Stimulated activated CD4-positive, alpha-beta T cell treated with anti-CD3 and anti-CD28 coated beads, Interleukin-4, amount 100 ng/mL, for 48 hours (primary cell): ENCODE measurements around the gene ME2.
"Not testable (repeated sequence)": the region's sequence is repeated elsewhere in the genome, so short reads cannot be mapped to it uniquely, and the experiment has no call there.

ENCODE experiments used
- DNase-seq, 2 donors: peaks; one replicate each; pipeline ENCODE4 v3.0.0-alpha.2; 2020; ENCODE audit warnings: low read depth in 2 of 2

Gene ME2

GRCh38 chr18:50861617-50862016, 17.3 kb upstream of the ME2 start:
- no peak for DNase-seq

DNA sequence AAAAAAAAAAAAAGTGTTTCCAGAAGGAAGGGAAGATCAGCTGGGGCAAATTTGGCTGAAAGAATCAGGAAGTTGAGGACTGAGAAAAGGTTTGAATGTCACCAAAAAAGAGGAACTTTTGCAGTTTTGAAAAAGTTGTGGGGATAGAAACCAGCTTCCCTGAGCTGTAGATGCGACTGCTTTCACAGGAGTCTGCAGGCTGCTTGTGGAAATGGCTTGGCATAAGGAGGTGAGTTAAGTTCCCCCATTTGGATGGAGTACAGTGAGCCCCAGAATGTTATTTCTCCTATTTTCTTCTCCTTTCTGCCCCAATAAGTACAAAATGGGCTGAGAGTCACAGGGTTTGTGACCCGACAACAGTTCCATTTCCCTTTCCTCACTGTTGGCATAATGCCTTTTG, 16.5 kb upstream of the ME2 start:
- no peak for DNase-seq

DNA sequence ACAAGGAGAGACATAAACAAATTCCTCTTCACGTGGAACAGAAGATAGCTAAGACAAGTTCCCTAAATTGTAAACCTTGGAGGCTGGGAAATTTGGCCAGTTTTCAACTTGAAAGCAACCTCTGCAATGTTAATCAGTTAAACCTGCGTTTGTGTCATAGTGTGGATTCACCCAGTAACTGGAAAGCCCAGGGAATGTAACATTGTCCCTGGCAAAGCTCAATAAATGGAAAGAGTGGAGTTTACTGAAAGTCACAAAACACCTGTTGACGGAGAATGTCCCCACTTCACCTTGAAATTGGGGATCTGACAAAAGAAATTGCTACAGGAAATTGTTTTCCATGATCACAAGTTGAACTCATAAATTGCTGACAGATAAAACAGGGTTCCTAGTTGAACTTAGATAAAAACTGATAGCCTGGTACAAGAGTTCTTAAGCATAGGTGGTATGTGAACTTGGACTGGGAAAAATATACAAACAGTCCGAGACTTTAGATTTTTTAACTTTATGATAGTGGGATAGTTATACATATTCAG, 15.0 kb upstream of the ME2 start:
- DNase-seq = no peak

GRCh38 chr18:50866765-50867164, 12.2 kb upstream of the ME2 start:
- DNase-seq = no peak

DNA sequence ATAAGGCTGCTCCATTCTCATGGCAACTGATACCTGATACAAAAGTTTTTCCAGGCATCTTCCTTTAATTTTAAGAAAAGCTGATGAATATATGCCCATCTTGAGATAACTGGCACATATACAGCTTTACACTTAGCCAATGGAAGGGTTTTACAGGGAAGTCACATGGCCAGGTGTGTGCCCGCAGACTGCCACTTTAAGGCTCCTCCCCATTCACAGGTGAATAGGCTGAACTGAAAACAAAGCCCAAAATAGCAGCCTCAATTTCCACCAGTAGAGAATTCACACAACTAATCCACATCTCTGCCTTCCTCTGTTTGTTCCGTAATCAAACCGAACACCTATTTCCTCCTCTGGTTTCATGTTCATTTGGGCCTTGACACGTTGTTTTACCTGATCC, 9.8 kb upstream of the ME2 start:
- no peak for DNase-seq

- DNase-seq = no peak
Measured at GRCh38 chr18:50870138-50870845, 8.6 kb upstream of the ME2 start.

DNA sequence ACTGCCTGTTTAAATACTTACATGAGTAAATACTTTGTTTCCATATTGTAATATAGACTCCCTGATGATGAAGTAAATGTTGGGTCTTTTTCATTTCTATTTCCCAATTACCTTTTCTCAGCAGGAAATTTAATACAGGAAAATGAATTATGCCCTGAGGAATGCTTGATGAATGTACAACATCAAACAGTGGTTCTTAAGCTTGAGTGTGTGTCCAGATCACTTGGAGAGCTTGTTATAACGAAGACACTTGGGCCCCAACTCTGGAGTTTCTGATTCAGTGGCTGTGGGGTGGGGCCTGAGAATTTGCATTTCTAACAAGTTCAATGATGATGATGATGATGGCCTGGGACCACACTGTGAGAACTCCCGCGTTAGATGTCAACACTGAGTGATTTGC, 7.1 kb upstream of the ME2 start:
- no peak for DNase-seq

DNA sequence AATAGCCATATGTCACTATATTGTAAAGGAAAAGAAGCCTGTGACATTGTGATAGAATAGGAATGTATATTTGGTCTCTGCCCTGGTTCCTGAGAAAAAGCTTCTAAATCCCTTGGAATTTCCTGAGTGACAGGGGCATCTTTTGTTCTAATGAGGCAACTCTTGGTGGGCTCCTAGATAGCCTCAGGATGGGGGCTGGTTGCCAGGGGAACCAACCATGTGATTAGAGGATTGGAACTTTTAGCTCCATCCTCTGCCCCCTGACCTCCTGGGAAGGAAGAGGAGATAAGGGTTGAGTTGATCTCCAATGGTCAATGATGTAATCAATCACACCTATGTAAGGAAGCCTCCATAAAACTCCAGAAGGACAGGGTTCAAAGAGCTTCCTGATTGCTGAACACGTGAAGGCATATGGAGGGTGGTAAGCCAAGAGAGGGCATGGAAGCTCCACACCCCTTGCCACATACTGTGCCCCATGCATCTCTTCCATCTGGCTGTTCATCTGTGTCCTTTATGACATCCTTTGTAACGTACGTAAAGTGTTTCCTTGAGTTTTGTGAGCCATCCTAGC, 2.9 kb upstream of the ME2 start:
- DNase-seq = no peak

- no peak for DNase-seq
Measured at GRCh38 chr18:50877545-50878265, 1.2 kb upstream of the ME2 start.

DNA sequence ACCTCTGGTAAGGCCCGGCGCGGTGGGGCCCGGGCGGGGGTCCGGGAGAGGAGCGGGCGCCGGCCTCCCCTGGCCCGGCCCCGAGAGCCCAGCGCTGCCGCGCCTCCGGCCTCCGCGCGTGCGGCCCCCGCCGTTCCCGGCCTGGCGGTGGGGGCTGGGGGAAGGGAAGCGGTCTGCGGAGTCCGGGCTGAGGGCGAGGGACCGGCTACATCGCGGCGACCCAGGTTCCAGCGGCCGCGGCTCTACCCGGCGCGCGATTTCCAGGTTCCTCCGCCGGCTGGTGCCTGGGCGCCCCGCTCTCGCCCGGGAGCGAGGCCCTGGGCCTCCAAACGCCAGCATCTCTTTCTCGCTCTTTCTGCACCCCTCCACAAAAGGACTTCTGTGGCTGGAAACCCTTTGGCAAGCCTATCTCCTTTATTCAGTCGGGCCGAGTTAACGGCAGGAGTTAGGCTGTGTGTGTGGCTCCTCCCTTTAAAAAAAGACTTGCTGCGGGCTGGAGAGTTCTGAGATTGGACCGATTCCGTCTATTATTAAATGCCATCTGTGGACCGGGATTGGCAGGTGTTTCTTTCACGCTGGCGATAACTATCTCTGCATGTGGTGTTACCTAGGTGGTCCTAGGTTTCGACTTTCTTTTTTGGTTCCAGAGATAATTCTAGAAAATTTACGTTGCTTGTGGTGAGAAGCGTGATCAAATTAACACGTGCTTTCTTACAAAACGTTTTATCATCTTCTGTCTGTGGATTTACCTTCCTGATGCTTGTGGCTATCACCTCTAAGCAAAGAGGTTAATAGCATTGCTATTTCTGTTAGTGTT, 592 bp downstream of the ME2 start:
- peak in 1 of 2 donors; percentile 24 for DNase-seq

GRCh38 chr18:50880119-50880465, 1.2 kb downstream of the ME2 start:
- DNase-seq = no peak

- DNase-seq = not testable (repeated sequence)
Measured at GRCh38 chr18:50880944-50881343, 2.0 kb downstream of the ME2 start.

DNA sequence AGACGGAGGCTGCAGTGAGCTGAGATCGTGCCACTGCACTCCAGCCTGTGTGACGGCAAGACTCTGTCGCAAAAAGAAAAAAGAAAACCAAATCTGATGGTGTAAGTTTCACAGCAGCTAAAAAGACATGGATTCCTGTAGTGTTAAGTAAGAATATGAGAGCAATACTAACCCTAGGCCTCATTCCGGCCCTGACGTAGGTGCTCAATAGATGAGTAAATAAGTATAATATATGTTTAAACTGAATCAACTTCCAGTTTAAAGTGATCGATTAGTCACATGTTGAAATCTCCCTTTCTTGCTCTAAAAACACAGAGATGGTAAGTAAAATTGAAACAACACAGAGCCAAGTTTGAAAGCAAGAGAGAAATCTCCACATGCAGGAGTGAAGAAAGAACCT, 8.0 kb downstream of the ME2 start:
- no peak for DNase-seq

DNA sequence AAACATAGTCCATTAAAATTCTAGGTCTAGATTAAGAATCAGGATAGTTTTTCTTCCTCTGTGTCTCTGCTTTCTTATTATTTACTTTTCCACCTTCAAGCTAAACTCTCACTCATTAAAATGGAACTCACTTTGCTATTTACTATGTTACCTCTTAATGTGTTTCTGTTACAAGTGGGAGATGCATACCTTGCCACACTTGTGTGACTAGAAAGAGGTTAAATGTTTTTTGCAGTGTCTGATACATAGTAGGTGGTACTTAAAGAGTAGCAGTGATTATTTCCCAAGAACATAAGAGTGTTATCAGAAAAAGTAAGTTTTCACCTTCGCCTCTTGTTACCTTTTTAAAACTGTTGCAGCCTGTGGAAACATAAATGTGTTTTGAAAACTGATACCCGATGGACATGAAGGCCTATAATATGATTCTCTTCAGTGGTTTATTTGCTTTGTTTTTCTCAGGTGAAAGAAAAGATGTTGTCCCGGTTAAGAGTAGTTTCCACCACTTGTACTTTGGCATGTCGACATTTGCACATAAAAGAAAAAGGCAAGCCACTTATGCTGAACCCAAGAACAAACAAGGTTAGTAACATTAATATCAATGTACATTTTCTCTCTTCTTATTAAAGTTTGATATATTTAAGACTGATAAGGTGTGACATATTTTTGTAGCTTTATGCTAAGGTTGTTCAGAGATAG, 16.6 kb downstream of the ME2 start:
- no peak for DNase-seq

DNA sequence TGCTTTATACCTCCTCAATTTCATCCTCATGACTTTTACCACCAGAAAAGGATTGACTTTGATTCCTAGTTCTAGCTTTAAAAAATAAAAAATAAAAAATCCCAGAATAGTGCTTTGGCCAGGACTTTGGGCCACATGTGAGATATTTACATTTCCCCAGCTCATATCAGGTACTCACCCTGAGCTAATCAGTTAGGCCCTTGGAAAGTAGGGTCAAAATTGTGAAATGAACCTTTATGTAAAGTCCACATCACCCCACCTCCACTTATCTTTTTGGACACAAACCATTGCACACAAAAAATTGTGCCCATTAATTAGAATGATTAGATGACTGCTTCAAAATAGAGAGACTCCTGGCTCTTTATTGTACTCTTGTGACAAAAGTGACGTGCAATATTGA, 17.2 kb downstream of the ME2 start:
- no peak for DNase-seq

DNA sequence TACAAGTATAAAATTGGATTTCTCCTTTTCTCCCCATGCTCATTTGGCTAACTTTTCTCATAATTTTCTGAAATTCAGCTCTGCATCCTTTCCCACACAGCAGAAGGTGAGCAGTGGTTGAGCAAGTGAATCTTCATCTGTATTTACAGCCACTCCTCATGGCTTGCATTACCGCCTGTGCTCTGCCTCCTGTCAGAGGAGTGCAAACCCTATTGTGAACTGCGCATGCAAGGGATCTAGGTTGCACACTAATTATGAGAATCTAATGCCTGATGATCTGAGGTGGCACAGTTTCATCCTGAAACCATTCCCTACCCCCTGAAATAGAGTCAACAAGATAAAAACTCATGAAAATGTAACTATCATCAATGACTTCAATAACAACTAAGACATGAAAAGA, 20.0 kb downstream of the ME2 start:
- DNase-seq = no peak

- no peak for DNase-seq
Measured at GRCh38 chr18:50902797-50903196, 23.9 kb downstream of the ME2 start.

DNA sequence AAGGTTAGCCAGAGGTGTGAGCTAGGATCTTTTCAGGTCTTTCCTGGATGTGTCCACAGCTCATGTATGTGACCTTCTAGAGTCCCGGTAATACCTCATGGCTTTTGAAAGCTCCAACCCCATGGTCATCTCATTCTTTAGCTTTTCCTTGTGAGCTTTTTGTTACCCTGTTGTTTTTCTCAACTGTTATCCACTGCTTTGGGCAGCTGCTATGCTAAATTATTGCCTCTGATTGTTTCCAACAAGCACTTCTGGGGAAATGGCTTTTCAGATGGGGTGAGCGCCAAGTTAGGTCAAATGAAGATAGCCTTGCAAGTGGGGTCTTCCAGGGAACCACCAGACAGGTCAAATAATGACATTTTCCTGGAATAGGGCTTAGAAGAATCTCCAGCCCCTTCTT, 27.9 kb downstream of the ME2 start:
- DNase-seq = no peak

DNA sequence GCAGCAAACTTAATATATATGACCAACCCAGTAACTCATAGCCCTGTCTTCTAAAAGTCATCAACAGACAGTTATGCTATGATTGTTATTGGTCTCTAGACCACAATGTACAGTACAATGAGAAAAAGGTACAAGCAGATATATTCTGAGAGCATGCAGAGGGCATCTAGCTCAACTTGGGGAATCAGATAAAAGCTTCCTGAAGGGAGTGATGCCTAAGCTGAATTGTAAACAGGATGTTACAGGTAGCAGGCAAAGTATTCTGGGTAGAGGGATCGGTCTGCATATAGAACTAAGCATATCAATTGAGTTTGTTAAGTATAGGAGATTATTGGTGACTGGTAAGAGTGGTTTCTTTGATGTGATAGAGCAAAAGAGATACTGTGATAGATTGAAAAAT, 30.3 kb downstream of the ME2 start:
- no peak for DNase-seq

- no peak for DNase-seq
Measured at GRCh38 chr18:50911006-50911405, 32.1 kb downstream of the ME2 start.

DNA sequence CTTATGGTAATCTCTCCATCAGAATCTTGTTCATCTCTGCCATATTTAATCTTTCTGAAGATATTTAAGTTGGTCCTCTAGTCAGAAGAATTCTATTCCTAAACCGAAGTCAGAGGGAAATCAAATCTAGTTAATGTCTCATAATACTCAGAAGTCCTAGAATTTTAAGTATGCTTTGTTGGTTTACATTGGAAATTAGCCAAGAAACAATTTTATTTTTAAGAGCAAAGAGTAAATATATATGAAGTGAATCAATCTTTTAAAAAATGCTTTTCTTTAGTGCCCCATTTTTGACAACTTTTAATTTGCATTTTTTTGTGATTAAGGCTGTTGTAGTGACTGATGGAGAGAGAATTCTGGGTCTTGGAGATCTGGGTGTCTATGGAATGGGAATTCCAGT, 38.1 kb downstream of the ME2 start:
- no peak for DNase-seq

GRCh38 chr18:50918153-50918552, 39.2 kb downstream of the ME2 start:
- no peak for DNase-seq
